Measurements from ENCODE around the gene OR11A1. TPM values are rescaled to one million over a fixed set of nuclear protein-coding genes. Genes with fewer than 3 reads are reported as not detected.
"Not testable (repeated sequence)": the region's sequence is repeated elsewhere in the genome, so short reads cannot be mapped to it uniquely, and the experiment has no call there.

The OR11A1 gene
- total RNA-seq, 1 experiment from 2014 or later = not detected

DNA sequence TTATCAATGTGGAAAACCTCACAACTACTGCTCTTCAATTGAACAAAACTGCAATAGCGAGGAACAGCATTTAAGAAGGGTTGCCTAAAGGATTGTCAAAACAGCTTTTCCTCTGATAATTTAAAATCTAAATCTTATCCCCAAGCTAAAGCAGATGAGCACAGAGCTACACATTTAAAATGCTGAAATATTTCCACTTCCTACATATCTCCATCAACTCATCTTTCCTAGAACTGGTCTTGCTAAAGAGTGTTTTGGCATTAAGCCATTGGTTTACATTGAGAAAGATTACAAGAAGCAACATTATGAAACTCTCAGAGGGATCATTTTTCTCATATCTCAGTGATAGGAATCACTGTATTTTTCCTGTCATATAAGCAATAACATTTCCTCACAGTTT lies 14.2 kb downstream of the OR11A1 start:
- H3K4me3 ChIP-seq (ENCODE audit: low read length) = no peak overlapping the region
- H3F3A ChIP-seq (ENCODE audit: low read length, unreplicated experiment) = no peaks in the 10 kb centered on the region
- H4K20me1 ChIP-seq (ENCODE audit: low read length) = no peaks in the 10 kb centered on the region
- DNase-seq (no peak), ATAC-seq (no peak)
- no peak overlapping the region for H3K27ac ChIP-seq (ENCODE audit: low read length)
- no peaks in the 10 kb centered on the region for H3K36me3 ChIP-seq (ENCODE audit: low read depth, low read length)
- no peaks in the 10 kb centered on the region for H3K9me3 ChIP-seq (ENCODE audit: low read length)
- no peaks in the 10 kb centered on the region for H3K4me1 ChIP-seq (ENCODE audit: insufficient read depth, low read length)
- TF ChIP-seq EZH2 (IDR thresholded peaks at IDR 0.05; ENCODE audit: low read length, unreplicated experiment) (no peak), EZH2phosphoT487 (IDR thresholded peaks at IDR 0.05; ENCODE audit: borderline replicate concordance, low read length) (no peak)
- TF ChIP-seq, protein P1, sequence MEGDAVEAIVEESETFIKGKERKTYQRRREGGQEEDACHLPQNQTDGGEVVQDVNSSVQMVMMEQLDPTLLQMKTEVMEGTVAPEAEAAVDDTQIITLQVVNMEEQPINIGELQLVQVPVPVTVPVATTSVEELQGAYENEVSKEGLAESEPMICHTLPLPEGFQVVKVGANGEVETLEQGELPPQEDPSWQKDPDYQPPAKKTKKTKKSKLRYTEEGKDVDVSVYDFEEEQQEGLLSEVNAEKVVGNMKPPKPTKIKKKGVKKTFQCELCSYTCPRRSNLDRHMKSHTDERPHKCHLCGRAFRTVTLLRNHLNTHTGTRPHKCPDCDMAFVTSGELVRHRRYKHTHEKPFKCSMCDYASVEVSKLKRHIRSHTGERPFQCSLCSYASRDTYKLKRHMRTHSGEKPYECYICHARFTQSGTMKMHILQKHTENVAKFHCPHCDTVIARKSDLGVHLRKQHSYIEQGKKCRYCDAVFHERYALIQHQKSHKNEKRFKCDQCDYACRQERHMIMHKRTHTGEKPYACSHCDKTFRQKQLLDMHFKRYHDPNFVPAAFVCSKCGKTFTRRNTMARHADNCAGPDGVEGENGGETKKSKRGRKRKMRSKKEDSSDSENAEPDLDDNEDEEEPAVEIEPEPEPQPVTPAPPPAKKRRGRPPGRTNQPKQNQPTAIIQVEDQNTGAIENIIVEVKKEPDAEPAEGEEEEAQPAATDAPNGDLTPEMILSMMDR (conservative IDR thresholded peaks at IDR 0.05; ENCODE audit: low read depth, low read length) = no peak
- no peaks in the 10 kb centered on the region for H3K9me2 ChIP-seq (replicated peaks; ENCODE audit: low read length)
- H2AFZ ChIP-seq (ENCODE audit: low read length) = no peak overlapping the region
- no peak overlapping the region for H3K4me2 ChIP-seq (ENCODE audit: low read length)
- BruUV-seq (replicated peaks) = no TSS peak
- no peak overlapping the region for H3K9ac ChIP-seq (ENCODE audit: low read length)
- intact Hi-C loops (cut with micrococcal nuclease) = no loop called here
- ChIA-PET POLR2A (ENCODE audit: unreplicated experiment) (no interaction called here), CTCF (no interaction called here)
- peaks cover 65% of the 10 kb centered on the region for H3K27me3 ChIP-seq (ENCODE audit: low read length)
- no peaks in the 10 kb centered on the region for H3K79me2 ChIP-seq (ENCODE audit: low read length)

DNA sequence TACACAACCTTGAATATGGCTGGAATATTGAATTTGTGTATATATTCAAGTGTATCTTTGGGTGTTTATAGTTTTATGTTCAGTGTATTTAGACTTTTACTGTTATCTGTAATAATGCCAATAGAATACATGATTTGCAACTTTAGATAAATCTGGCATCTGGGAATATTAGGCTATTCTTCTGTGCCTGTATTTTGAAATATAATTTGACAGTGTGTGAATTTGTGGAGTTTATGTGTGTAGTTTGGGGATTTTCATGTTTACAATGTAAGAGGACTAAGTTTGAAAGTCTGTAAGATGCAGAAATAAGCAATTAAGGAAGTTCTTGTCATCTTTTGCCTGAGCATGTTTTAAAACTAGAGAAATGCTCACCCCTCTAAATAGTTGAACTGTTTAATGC lies 17.9 kb downstream of the OR11A1 start, which contains the start of gene OR10C1:
Gene OR10C1, plus strand, starts transcription at position 301 of the 400 bp plus-strand sequence. CDS start 710 bp downstream, outside the sequence.
- no TSS peak for BruUV-seq (replicated peaks)
- intact Hi-C loops (cut with micrococcal nuclease) = no loop called here
- Histone ChIP-seq H3K27ac (ENCODE audit: low read length) (no peak within 1 kb of the TSS), H3K9ac (ENCODE audit: low read length) (no peak within 1 kb of the TSS), H3K4me1 (ENCODE audit: insufficient read depth, low read length) (no peaks in the 10 kb centered on the region), H3K4me2 (ENCODE audit: low read length) (no peak within 1 kb of the TSS), H3K36me3 (ENCODE audit: low read depth, low read length) (no peaks in the 10 kb centered on the region), H3F3A (ENCODE audit: low read length, unreplicated experiment) (no peaks in the 10 kb centered on the region), H3K79me2 (ENCODE audit: low read length) (no peaks in the 10 kb centered on the region), H3K4me3 (ENCODE audit: low read length) (no peak within 1 kb of the TSS), H3K27me3 (ENCODE audit: low read length) (peaks cover 66% of the 10 kb centered on the region), H4K20me1 (ENCODE audit: low read length) (no peaks in the 10 kb centered on the region), H3K9me2 (replicated peaks; ENCODE audit: low read length) (no peaks in the 10 kb centered on the region), H2AFZ (ENCODE audit: low read length) (no peak within 1 kb of the TSS), H3K9me3 (ENCODE audit: low read length) (no peaks in the 10 kb centered on the region)
- TF ChIP-seq EZH2phosphoT487 (IDR thresholded peaks at IDR 0.05; ENCODE audit: borderline replicate concordance, low read length) (no peak), EZH2 (IDR thresholded peaks at IDR 0.05; ENCODE audit: low read length, unreplicated experiment) (no peak)
- TF ChIP-seq, protein P1 (conservative IDR thresholded peaks at IDR 0.05; ENCODE audit: low read depth, low read length) = no peak
- ChIA-PET POLR2A (ENCODE audit: unreplicated experiment) (no interaction called here), CTCF (no interaction called here)
- ATAC-seq = no peak
- no peak for DNase-seq

DNA sequence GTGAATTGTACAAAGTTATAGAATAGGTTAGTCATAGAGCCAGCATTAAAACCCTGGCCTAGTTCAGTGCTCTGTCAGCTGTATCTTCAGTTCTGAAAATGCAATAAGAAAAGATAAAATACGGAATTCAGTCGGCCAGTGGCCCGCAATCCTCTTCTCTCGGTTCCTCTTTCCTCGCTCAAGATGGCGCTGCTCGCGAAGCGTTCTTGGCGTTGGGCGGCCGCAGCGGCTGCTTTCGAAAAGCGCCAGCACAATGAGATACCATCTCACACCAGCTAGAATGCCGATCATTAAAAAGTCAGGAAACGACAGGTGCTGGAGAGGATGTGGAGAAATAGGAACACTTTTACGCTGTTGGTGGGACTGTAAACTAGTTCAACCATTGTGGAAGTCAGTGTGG lies 20.1 kb downstream of the OR11A1 start:
- CTCF ChIA-PET; H4K20me1 ChIP-seq (ENCODE audit: low read length); H3K36me3 ChIP-seq (ENCODE audit: low read depth, low read length); DNase-seq; H3K4me1 ChIP-seq (ENCODE audit: insufficient read depth, low read length); H3F3A ChIP-seq (ENCODE audit: low read length, unreplicated experiment); H3K79me2 ChIP-seq (ENCODE audit: low read length); ATAC-seq; H3K4me2 ChIP-seq (ENCODE audit: low read length); H2AFZ ChIP-seq (ENCODE audit: low read length); H3K9me2 ChIP-seq (replicated peaks; ENCODE audit: low read length); H3K4me3 ChIP-seq (ENCODE audit: low read length); BruUV-seq (replicated peaks); intact Hi-C loops (cut with micrococcal nuclease); H3K27ac ChIP-seq (ENCODE audit: low read length); H3K9me3 ChIP-seq (ENCODE audit: low read length); H3K9ac ChIP-seq (ENCODE audit: low read length); POLR2A ChIA-PET (ENCODE audit: unreplicated experiment): not testable (repeated sequence)
- peaks cover 68% of the 10 kb centered on the region for H3K27me3 ChIP-seq (ENCODE audit: low read length)

Data from PC-3 (cell line).